OCI-LY3 (cell line): ENCODE results near the gene PEA15.

Experiments
- EZH2phosphoT487 ChIP-seq: fragments of 200-600 bp; shearing (Covaris generic); IDR thresholded peaks from 2 replicates; pipeline ENCODE4 v1.6.1; 2018; ENCODE audit warnings: antibody characterized with exemption, mixed run types, low read depth
- TF ChIP-seq, protein P1 (sequence below): fragments of 200-600, 300-600 bp; sonication (generic); IDR thresholded peaks from 2 replicates; pipeline ENCODE4 v1.5.1; 2014; ENCODE audit warnings: antibody characterized with exemption, low read length, low read depth

GRCh38 chr1:160257411-160258015 lies 52.3 kb downstream of the PEA15 start:
- TF ChIP-seq, protein P1, sequence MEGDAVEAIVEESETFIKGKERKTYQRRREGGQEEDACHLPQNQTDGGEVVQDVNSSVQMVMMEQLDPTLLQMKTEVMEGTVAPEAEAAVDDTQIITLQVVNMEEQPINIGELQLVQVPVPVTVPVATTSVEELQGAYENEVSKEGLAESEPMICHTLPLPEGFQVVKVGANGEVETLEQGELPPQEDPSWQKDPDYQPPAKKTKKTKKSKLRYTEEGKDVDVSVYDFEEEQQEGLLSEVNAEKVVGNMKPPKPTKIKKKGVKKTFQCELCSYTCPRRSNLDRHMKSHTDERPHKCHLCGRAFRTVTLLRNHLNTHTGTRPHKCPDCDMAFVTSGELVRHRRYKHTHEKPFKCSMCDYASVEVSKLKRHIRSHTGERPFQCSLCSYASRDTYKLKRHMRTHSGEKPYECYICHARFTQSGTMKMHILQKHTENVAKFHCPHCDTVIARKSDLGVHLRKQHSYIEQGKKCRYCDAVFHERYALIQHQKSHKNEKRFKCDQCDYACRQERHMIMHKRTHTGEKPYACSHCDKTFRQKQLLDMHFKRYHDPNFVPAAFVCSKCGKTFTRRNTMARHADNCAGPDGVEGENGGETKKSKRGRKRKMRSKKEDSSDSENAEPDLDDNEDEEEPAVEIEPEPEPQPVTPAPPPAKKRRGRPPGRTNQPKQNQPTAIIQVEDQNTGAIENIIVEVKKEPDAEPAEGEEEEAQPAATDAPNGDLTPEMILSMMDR: no peak
- TF ChIP-seq EZH2phosphoT487: no peak
